BJ (cell line): Measurements from ENCODE around the gene LAMA1. TPM values are rescaled to one million over a fixed set of nuclear protein-coding genes. Genes with fewer than 3 reads are reported as not detected.

Source experiments
- CTCF ChIA-PET: fragments of 350-600 bp; formaldehyde crosslinking; extraction: SDS; loops from one replicate; lab custom pipeline; 2021; ENCODE audit warnings: antibody characterized with exemption, inconsistent platforms; lab: Yijun Ruan, JAX
- POLR2A ChIA-PET: fragments of 300-600 bp; sonication (Branson Sonifier 250); formaldehyde crosslinking; extraction: SDS; loops from one replicate; lab custom pipeline; 2021; ENCODE audit warnings: antibody characterized with exemption; lab: Charles Lee
- DNase-seq: peaks from one replicate; pipeline ENCODE4 v3.0.0-alpha.2; 2011; ENCODE audit warnings: low read depth
- H3K27me3 ChIP-seq: 2 replicates; pipeline ENCODE4 v1.6.0; 2011; ENCODE audit warnings: low read length; ENCODE audit not compliant: control insufficient read depth, insufficient read depth
- H3K36me3 ChIP-seq: 2 replicates; pipeline ENCODE4 v1.5.1; 2011; ENCODE audit warnings: low read length; ENCODE audit not compliant: control insufficient read depth, insufficient read depth
- H3K4me3 ChIP-seq: 2 replicates; pipeline ENCODE4 v1.5.1; 2011; ENCODE audit warnings: low read depth, mild to moderate bottlenecking, control low read depth, low read length
- polyA plus RNA-seq: library from polyadenylated mRNA; depleted of rRNA; stranded (reverse); fragments of >200 nt; gene quantifications from 2 replicates; pipeline ENCODE4 v1.2.3, GENCODE V29; 2011
- TF ChIP-seq, protein P1 (sequence below): IDR thresholded peaks from 2 replicates; pipeline ENCODE4 v1.5.1; 2011; ENCODE audit warnings: low read depth, mild to moderate bottlenecking, control low read depth, inconsistent platforms, low read length, moderate library complexity; ENCODE audit not compliant: insufficient read depth

Gene LAMA1
- polyA plus RNA-seq, 1 experiment, result 3.4 TPM

GRCh38 chr18:6934859-6935258, 182.7 kb downstream of the LAMA1 start:
- ChIA-PET POLR2A (no interaction called here), CTCF (interaction anchor here (4.4 kb wide), 1 partner anchor 14 kb away, joined by 20 read pairs; no protein-coding TSS in a partner anchor)
- no peaks in the 10 kb centered on the region for H3K36me3 ChIP-seq

GRCh38 chr18:6929370-6930102, 188.1 kb downstream of the LAMA1 start:
- no peaks in the 10 kb centered on the region for H3K27me3 ChIP-seq
- ChIA-PET CTCF (interaction anchor here (1.0 to 1.9 kb wide), 2 partner anchors 10 kb away, joined by 3 to 6 read pairs; no protein-coding TSS in a partner anchor), POLR2A (no interaction called here)
- TF ChIP-seq, protein P1, sequence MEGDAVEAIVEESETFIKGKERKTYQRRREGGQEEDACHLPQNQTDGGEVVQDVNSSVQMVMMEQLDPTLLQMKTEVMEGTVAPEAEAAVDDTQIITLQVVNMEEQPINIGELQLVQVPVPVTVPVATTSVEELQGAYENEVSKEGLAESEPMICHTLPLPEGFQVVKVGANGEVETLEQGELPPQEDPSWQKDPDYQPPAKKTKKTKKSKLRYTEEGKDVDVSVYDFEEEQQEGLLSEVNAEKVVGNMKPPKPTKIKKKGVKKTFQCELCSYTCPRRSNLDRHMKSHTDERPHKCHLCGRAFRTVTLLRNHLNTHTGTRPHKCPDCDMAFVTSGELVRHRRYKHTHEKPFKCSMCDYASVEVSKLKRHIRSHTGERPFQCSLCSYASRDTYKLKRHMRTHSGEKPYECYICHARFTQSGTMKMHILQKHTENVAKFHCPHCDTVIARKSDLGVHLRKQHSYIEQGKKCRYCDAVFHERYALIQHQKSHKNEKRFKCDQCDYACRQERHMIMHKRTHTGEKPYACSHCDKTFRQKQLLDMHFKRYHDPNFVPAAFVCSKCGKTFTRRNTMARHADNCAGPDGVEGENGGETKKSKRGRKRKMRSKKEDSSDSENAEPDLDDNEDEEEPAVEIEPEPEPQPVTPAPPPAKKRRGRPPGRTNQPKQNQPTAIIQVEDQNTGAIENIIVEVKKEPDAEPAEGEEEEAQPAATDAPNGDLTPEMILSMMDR, result no peak
- no peak overlapping the region for H3K4me3 ChIP-seq
- H3K36me3 ChIP-seq, result no peaks in the 10 kb centered on the region
- DNase-seq, result no peak

More at GRCh38 chr18:6934859-6935258, 182.7 kb downstream of the LAMA1 start:
- no peak overlapping the region for H3K4me3 ChIP-seq
- TF ChIP-seq, protein P1, result no peak
- H3K27me3 ChIP-seq, result no peaks in the 10 kb centered on the region
- no peak for DNase-seq

GRCh38 chr18:6928359-6928758, 189.2 kb downstream of the LAMA1 start:
- TF ChIP-seq, protein P1, result no peak
- CTCF ChIA-PET, result interaction anchor here (1.0 to 1.9 kb wide), 2 partner anchors 9 to 72 kb away, joined by 3 to 6 read pairs; no protein-coding TSS in a partner anchor
- H3K4me3 ChIP-seq, result no peak overlapping the region
- POLR2A ChIA-PET, result no interaction called here
- no peaks in the 10 kb centered on the region for H3K36me3 ChIP-seq
- no peak for DNase-seq
- no peaks in the 10 kb centered on the region for H3K27me3 ChIP-seq

DNA sequence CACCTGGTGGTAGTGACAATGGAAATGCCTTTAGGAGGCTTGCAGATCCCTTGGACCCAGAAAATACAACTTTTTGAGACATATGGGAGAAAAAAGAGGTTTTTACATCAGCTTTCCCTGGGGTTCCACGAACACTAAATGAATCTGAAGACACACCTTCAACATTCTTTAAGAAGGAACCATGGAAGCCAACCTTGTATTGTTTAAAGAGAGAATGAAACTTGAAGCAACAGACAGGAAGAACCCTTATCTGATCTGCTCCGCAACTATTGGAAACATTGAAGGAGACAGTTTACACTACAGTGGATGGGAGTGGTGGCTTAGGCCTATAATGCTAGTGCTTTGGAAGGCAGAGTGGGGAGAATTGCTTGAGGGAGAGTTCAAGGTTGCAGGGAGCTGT, 190.4 kb downstream of the LAMA1 start:
- no peaks in the 10 kb centered on the region for H3K27me3 ChIP-seq
- TF ChIP-seq, protein P1, result no peak
- no peaks in the 10 kb centered on the region for H3K36me3 ChIP-seq
- DNase-seq, result no peak
- no peak overlapping the region for H3K4me3 ChIP-seq
- POLR2A ChIA-PET, result no interaction called here
- CTCF ChIA-PET, result interaction anchor here (1.9 kb wide), 1 partner anchor 74 kb away, joined by 6 read pairs; no protein-coding TSS in a partner anchor

GRCh38 chr18:6923220-6923619, 194.4 kb downstream of the LAMA1 start:
- ChIA-PET POLR2A (no interaction called here), CTCF (interaction anchor here (7.5 kb wide), 1 partner anchor 254 kb away, joined by 72 read pairs; no protein-coding TSS in a partner anchor)
- Histone ChIP-seq H3K27me3 (no peaks in the 10 kb centered on the region), H3K36me3 (no peaks in the 10 kb centered on the region), H3K4me3 (no peak overlapping the region)
- TF ChIP-seq, protein P1, result no peak
- no peak for DNase-seq
